Trophoblast cell (in vitro differentiated cells and primary cell): ENCODE data around the gene BAG5.

Experiments
- DNase-seq, 2 donors: peaks; one replicate each; pipeline ENCODE4 v3.0.0-alpha.2; 2016
- H2AFZ ChIP-seq: 2 replicates; pipeline ENCODE4 v1.6.1; 2013; ENCODE audit warnings: low read length, moderate library complexity, mild to moderate bottlenecking; ENCODE audit not compliant: insufficient read depth, poor library complexity
- H2AK5ac ChIP-seq: 2 replicates; pipeline ENCODE4 v1.6.1; 2013; ENCODE audit warnings: mild to moderate bottlenecking, low read length
- H2BK120ac ChIP-seq: 2 replicates; pipeline ENCODE4 v1.6.1; 2013; ENCODE audit warnings: low read length, mild to moderate bottlenecking, moderate library complexity; ENCODE audit not compliant: insufficient read depth, poor library complexity
- H2BK12ac ChIP-seq: 2 replicates; pipeline ENCODE4 v1.6.1; 2013; ENCODE audit warnings: mild to moderate bottlenecking, low read length, moderate library complexity
- H2BK5ac ChIP-seq: 2 replicates; pipeline ENCODE4 v1.6.1; 2013; ENCODE audit warnings: low read length, low read depth, moderate library complexity, mild to moderate bottlenecking; ENCODE audit not compliant: poor library complexity
- H3K14ac ChIP-seq: 2 replicates; pipeline ENCODE4 v1.6.1; 2013; ENCODE audit warnings: mild to moderate bottlenecking, low read length
- H3K18ac ChIP-seq: 2 replicates; pipeline ENCODE4 v1.6.1; 2013; ENCODE audit warnings: mild to moderate bottlenecking, low read length
- H3K23ac ChIP-seq: 2 replicates; pipeline ENCODE4 v1.6.1; 2013; ENCODE audit warnings: low read length
- H3K27ac ChIP-seq: 2 replicates; pipeline ENCODE4 v1.5.1; 2013; ENCODE audit warnings: low read depth, mild to moderate bottlenecking, inconsistent platforms, low read length, moderate library complexity
- H3K27me3 ChIP-seq: 2 replicates; pipeline ENCODE4 v1.6.1; 2013; ENCODE audit warnings: inconsistent platforms, mild to moderate bottlenecking, low read length, moderate library complexity; ENCODE audit not compliant: insufficient read depth
- H3K36me3 ChIP-seq, 2 experiments: 1 replicate in 1 of 2; 2 replicates in 1 of 2; pipeline ENCODE4 v1.6.1; 2013; ENCODE audit warnings: low read length in 2 of 2, mild to moderate bottlenecking in 2 of 2, moderate library complexity in 1 of 2; ENCODE audit not compliant: insufficient read depth in 2 of 2, control insufficient read depth in 1 of 2
- H3K4ac ChIP-seq: 2 replicates; pipeline ENCODE4 v1.6.1; 2013; ENCODE audit warnings: low read depth, mild to moderate bottlenecking, low read length, moderate library complexity
- H3K4me1 ChIP-seq, 2 experiments: 1 replicate in 1 of 2; 2 replicates in 1 of 2; pipeline ENCODE4 v1.6.1; 2013; ENCODE audit warnings: low read length in 2 of 2, mild to moderate bottlenecking in 2 of 2, moderate library complexity in 1 of 2; ENCODE audit not compliant: insufficient read depth in 2 of 2, control insufficient read depth in 1 of 2
- H3K4me2 ChIP-seq: 2 replicates; pipeline ENCODE4 v1.6.1; 2013; ENCODE audit warnings: inconsistent platforms, mild to moderate bottlenecking, low read length, moderate library complexity
- H3K4me3 ChIP-seq: 2 replicates; pipeline ENCODE4 v1.5.1; 2013; ENCODE audit warnings: mild to moderate bottlenecking, low read depth, low read length, inconsistent platforms
- H3K79me1 ChIP-seq: one replicate; pipeline ENCODE4 v1.6.1; 2013; ENCODE audit warnings: low read length
- H3K79me2 ChIP-seq: 2 replicates; pipeline ENCODE4 v1.6.1; 2013; ENCODE audit warnings: low read length, mild to moderate bottlenecking; ENCODE audit not compliant: control insufficient read depth, insufficient read depth, poor library complexity
- H3K9ac ChIP-seq: 2 replicates; pipeline ENCODE4 v1.6.1; 2013; ENCODE audit warnings: mild to moderate bottlenecking, low read length
- H3K9me3 ChIP-seq: 2 replicates; pipeline ENCODE4 v1.6.1; 2013; ENCODE audit warnings: low read depth, mild to moderate bottlenecking, control low read depth, inconsistent platforms, low read length; ENCODE audit not compliant: insufficient read depth
- H4K12ac ChIP-seq: 2 replicates; pipeline ENCODE4 v1.6.1; 2013; ENCODE audit warnings: low read depth, mild to moderate bottlenecking, low read length, moderate library complexity
- H4K8ac ChIP-seq: 2 replicates; pipeline ENCODE4 v1.6.1; 2013; ENCODE audit warnings: low read depth, mild to moderate bottlenecking, low read length, moderate library complexity
- H4K91ac ChIP-seq: one replicate; pipeline ENCODE4 v1.6.1; 2013; ENCODE audit warnings: low read depth, mild to moderate bottlenecking, low read length, moderate library complexity
- WGBS: extraction: QIAGEN DNeasy Blood & Tissue Kit; methylation state at CpG from one replicate; pipeline ENCODE4 v1.1.7; 2013; ENCODE audit warnings: missing lambda C conversion rate; ENCODE audit not compliant: insufficient read length, insufficient coverage; ENCODE audit errors: extremely low coverage; 5-methylcytosine and 5-hydroxymethylcytosine counted together

BAG5 gene

DNA sequence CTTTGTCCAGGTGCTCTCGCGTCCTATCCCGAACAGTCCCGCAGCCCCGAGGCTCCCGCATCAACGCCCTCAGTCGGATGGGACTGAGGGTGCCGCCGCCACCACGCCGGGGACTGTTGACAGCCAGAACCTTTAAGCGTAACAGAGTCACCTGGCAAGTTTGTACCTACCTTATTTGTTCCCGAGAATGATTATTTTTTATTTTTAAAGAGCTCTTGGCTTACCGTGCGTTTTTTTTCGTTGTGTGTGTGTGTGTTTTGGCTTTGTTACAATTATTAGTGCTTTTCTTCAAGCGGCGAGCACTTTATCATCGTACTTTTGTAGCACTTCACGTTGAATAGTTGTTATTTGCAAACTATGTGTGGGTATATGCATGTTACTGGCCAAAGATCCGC lies 766 bp upstream of the BAG5 start:
- DNase-seq, result peak; percentile 98
- Histone ChIP-seq H3K4me3 (peak overlapping the region; percentile 97), H3K27ac (peak overlapping the region; percentile 99), H3K18ac (peak overlapping the region; percentile 98), H3K79me1 (peaks cover 14% of the 10 kb centered on the region), H2BK5ac (peak overlapping the region; percentile 66), H2BK120ac (peak overlapping the region; percentile 81), H3K79me2 (peaks cover 24% of the 10 kb centered on the region), H3K4ac (peak overlapping the region; percentile 93), H4K91ac (peak overlapping the region; percentile 95), H3K4me2 (peak overlapping the region; percentile 73), H3K27me3 (no peaks in the 10 kb centered on the region), H2AK5ac (peak overlapping the region; percentile 70), H4K8ac (peak overlapping the region; percentile 89), H2BK12ac (no peak overlapping the region), H4K12ac (peak overlapping the region; percentile 97), H3K4me1 (peaks cover 0 to 8% of the 10 kb centered on the region in 2 experiments), H3K36me3 (peaks cover 13 to 17% of the 10 kb centered on the region in 2 experiments), H3K14ac (peak overlapping the region; percentile 81), H2AFZ (peak overlapping the region; percentile 99), H3K9me3 (no peaks in the 10 kb centered on the region), H3K23ac (no peak overlapping the region), H3K9ac (peak overlapping the region; percentile 96)
- no CpG with 5 or more reads among the region's 22 CpGs for WGBS

DNA sequence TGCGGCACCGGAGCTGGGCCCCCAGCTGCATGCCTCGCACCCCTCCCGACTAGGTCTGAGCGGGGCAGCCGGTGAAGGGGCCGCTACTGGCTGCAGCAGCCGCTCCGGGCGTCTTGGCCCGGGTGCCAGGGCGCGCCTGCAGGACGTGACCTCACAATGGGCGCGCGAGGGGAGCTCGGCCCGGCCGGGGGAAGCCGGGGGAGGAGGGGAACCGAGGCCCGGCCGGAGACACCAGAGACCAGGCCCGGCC lies 353 bp downstream of the BAG5 start:
- H3K9me3 ChIP-seq, result no peaks in the 10 kb centered on the region
- peak overlapping the region; percentile 79 for H3K4me2 ChIP-seq
- peak overlapping the region; percentile 97 for H3K4me3 ChIP-seq
- peak overlapping the region; percentile 54 for H2BK5ac ChIP-seq
- DNase-seq, result peak in 1 of 2 donors; percentile 41
- peaks cover 14% of the 10 kb centered on the region for H3K79me1 ChIP-seq
- H3K4me1 ChIP-seq, result peaks cover 0 to 8% of the 10 kb centered on the region in 2 experiments
- H2AK5ac ChIP-seq, result peak overlapping the region; percentile 97
- no CpG with 5 or more reads among the region's 25 CpGs for WGBS
- H3K27me3 ChIP-seq, result no peaks in the 10 kb centered on the region
- peak overlapping the region; percentile 95 for H4K91ac ChIP-seq
- peaks cover 13 to 17% of the 10 kb centered on the region in 2 experiments for H3K36me3 ChIP-seq
- H3K4ac ChIP-seq, result peak overlapping the region; percentile 98
- H2AFZ ChIP-seq, result peak overlapping the region; percentile 74
- peak overlapping the region; percentile 99 for H3K27ac ChIP-seq
- H3K18ac ChIP-seq, result peak overlapping the region; percentile 92
- peaks cover 24% of the 10 kb centered on the region for H3K79me2 ChIP-seq
- H4K12ac ChIP-seq, result peak overlapping the region; percentile 33
- H2BK12ac ChIP-seq, result no peak overlapping the region
- peak overlapping the region; percentile 89 for H4K8ac ChIP-seq
- peak overlapping the region; percentile 88 for H3K9ac ChIP-seq
- no peak overlapping the region for H3K23ac ChIP-seq
- peak overlapping the region; percentile 81 for H3K14ac ChIP-seq
- H2BK120ac ChIP-seq, result peak overlapping the region; percentile 91

- H3K23ac ChIP-seq, result no peak overlapping the region
- H2AFZ ChIP-seq, result peak overlapping the region; percentile 74
- no peak overlapping the region for H2BK12ac ChIP-seq
- peaks cover 9 to 18% of the 10 kb centered on the region in 2 experiments for H3K36me3 ChIP-seq
- H4K12ac ChIP-seq, result peak overlapping the region; percentile 33
- peaks cover 24% of the 10 kb centered on the region for H3K79me2 ChIP-seq
- no peaks in the 10 kb centered on the region for H3K27me3 ChIP-seq
- H3K4me2 ChIP-seq, result peak overlapping the region; percentile 79
- H3K27ac ChIP-seq, result peak overlapping the region; percentile 99
- peak overlapping the region; percentile 89 for H4K8ac ChIP-seq
- peak overlapping the region; percentile 91 for H2BK120ac ChIP-seq
- peak overlapping the region; percentile 97 for H2AK5ac ChIP-seq
- peak overlapping the region; percentile 97 for H3K4me3 ChIP-seq
- peak; percentile 85 to 89 for DNase-seq
- peaks cover 14% of the 10 kb centered on the region for H3K79me1 ChIP-seq
- H2BK5ac ChIP-seq, result peak overlapping the region; percentile 54
- H4K91ac ChIP-seq, result peak overlapping the region; percentile 95
- H3K9ac ChIP-seq, result peak overlapping the region; percentile 88
- H3K9me3 ChIP-seq, result no peaks in the 10 kb centered on the region
- peaks cover 0 to 8% of the 10 kb centered on the region in 2 experiments for H3K4me1 ChIP-seq
- no CpG with 5 or more reads among the region's 36 CpGs for WGBS
- H3K18ac ChIP-seq, result peak overlapping the region; percentile 92
- H3K14ac ChIP-seq, result peak overlapping the region; percentile 81
- H3K4ac ChIP-seq, result peak overlapping the region; percentile 98
These were observed 877 bp downstream of the BAG5 start for GRCh38 chr14:103561381-103562178.

GRCh38 chr14:103560691-103561090 lies 1.8 kb downstream of the BAG5 start:
- no peak overlapping the region for H4K8ac ChIP-seq

More at GRCh38 chr14:103560691-103561090, 1.8 kb downstream of the BAG5 start:
- H3K79me2 ChIP-seq, result peaks cover 24% of the 10 kb centered on the region
- H2BK120ac ChIP-seq, result no peak overlapping the region
- H3K9ac ChIP-seq, result no peak overlapping the region
- H3K27me3 ChIP-seq, result no peaks in the 10 kb centered on the region
- H4K12ac ChIP-seq, result no peak overlapping the region
- H3K79me1 ChIP-seq, result peaks cover 14% of the 10 kb centered on the region
- H3K4me2 ChIP-seq, result no peak overlapping the region
- no peak overlapping the region for H3K23ac ChIP-seq
- H3K14ac ChIP-seq, result no peak overlapping the region
- no peak overlapping the region for H2AFZ ChIP-seq
- WGBS, result no CpG with 5 or more reads among the region's 8 CpGs
- no peaks in the 10 kb centered on the region for H3K9me3 ChIP-seq
- H2BK5ac ChIP-seq, result no peak overlapping the region
- H3K4ac ChIP-seq, result peak overlapping the region; percentile 73
- H3K36me3 ChIP-seq, result peaks cover 7 to 15% of the 10 kb centered on the region in 2 experiments
- H3K4me3 ChIP-seq, result no peak overlapping the region
- no peak overlapping the region for H3K27ac ChIP-seq
- H2BK12ac ChIP-seq, result no peak overlapping the region
- no peak overlapping the region for H4K91ac ChIP-seq
- H2AK5ac ChIP-seq, result no peak overlapping the region
- no peak overlapping the region for H3K18ac ChIP-seq
- no peak for DNase-seq
- peaks cover 0 to 8% of the 10 kb centered on the region in 2 experiments for H3K4me1 ChIP-seq
